OCI-LY1 (cell line): ENCODE measurements around the gene ATXN7L1.

Experiments
- H2AFZ ChIP-seq: fragments of 200-600 bp; sonication (generic), shearing (Covaris generic); 2 replicates; pipeline ENCODE4 v1.6.0; 2014; ENCODE audit warnings: antibody characterized with exemption, mild to moderate bottlenecking, low read length
- H3F3A ChIP-seq: fragments of 200-600 bp; sonication (generic), shearing (Covaris generic); 2 replicates; pipeline ENCODE4 v1.6.0; 2014; ENCODE audit warnings: mild to moderate bottlenecking, antibody characterized with exemption, low read length, moderate library complexity; ENCODE audit not compliant: insufficient read depth
- H3K27ac ChIP-seq: fragments of 200-600 bp; sonication (generic); 2 replicates; pipeline ENCODE4 v1.5.1; 2014; ENCODE audit warnings: low read length, mixed run types, mild to moderate bottlenecking, low read depth; ENCODE audit not compliant: poor library complexity, severe bottlenecking
- H3K27me3 ChIP-seq: fragments of 200-600 bp; sonication (generic); 2 replicates; pipeline ENCODE4 v1.6.0; 2014; ENCODE audit warnings: antibody characterized with exemption, mild to moderate bottlenecking, low read length, moderate library complexity; ENCODE audit not compliant: insufficient read depth
- H3K36me3 ChIP-seq: fragments of 200-600 bp; sonication (generic); 2 replicates; pipeline ENCODE4 v1.6.1; 2014; ENCODE audit warnings: mild to moderate bottlenecking, antibody characterized with exemption, low read length, moderate library complexity, mixed read lengths; ENCODE audit not compliant: insufficient read depth
- H3K4me1 ChIP-seq: fragments of 200-600 bp; sonication (generic); 2 replicates; pipeline ENCODE4 v1.5.1; 2014; ENCODE audit warnings: mild to moderate bottlenecking, low read length, moderate library complexity; ENCODE audit not compliant: insufficient read depth, severe bottlenecking
- H3K4me2 ChIP-seq: fragments of 200-600 bp; sonication (generic), shearing (Covaris generic); 2 replicates; pipeline ENCODE4 v1.6.1; 2014; ENCODE audit warnings: low read length
- H3K4me3 ChIP-seq: fragments of 200-600 bp; sonication (generic); 2 replicates; pipeline ENCODE4 v1.5.1; 2014; ENCODE audit warnings: low read length, low read depth, mild to moderate bottlenecking, mixed read lengths; ENCODE audit not compliant: poor library complexity, severe bottlenecking
- H3K79me2 ChIP-seq: fragments of 200-600 bp; shearing (Covaris generic); 2 replicates; pipeline ENCODE4 v1.6.1; 2016; ENCODE audit warnings: mixed run types, low read length, mixed read lengths; ENCODE audit not compliant: insufficient read depth
- H3K9ac ChIP-seq: fragments of 200-600 bp; sonication (generic), shearing (Covaris generic); 2 replicates; pipeline ENCODE4 v1.6.1; 2014; ENCODE audit warnings: mild to moderate bottlenecking, low read length, mixed read lengths
- H3K9me2 ChIP-seq: fragments of 200-600 bp; sonication (generic), shearing (Covaris generic); 2 replicates; pipeline ENCODE4 v1.6.1; 2014; ENCODE audit warnings: low read depth, mild to moderate bottlenecking, low read length, mixed read lengths
- H3K9me3 ChIP-seq: fragments of 200-600 bp; shearing (Covaris generic); 2 replicates; pipeline ENCODE4 v1.6.1; 2014; ENCODE audit warnings: low read length, mixed read lengths
- H4K20me1 ChIP-seq: fragments of 200-600 bp; sonication (generic), shearing (Covaris generic); 2 replicates; pipeline ENCODE4 v1.6.0; 2016; ENCODE audit warnings: mild to moderate bottlenecking, low read length; ENCODE audit not compliant: insufficient read depth
- CTCF ChIP-seq: fragments of 200-600 bp; sonication (generic), shearing (Covaris generic); IDR thresholded peaks from 2 replicates; pipeline ENCODE4 v1.5.1; 2017; ENCODE audit warnings: mild to moderate bottlenecking, antibody characterized with exemption, low read length, moderate library complexity, mixed read lengths
- EZH2 ChIP-seq: fragments of 200-600 bp; sonication (generic), shearing (Covaris generic); IDR thresholded peaks from 2 replicates; pipeline ENCODE4 v1.8.0; 2017; ENCODE audit warnings: borderline replicate concordance, mixed run types, mild to moderate bottlenecking, antibody characterized with exemption, low read length, moderate library complexity, mixed read lengths

Gene ATXN7L1

GRCh38 chr7:105665684-105666083, 210.7 kb downstream of the ATXN7L1 start:
- Histone ChIP-seq H3K9me2 (no peaks in the 10 kb centered on the region), H3F3A (no peaks in the 10 kb centered on the region), H3K4me2 (no peak overlapping the region), H3K9ac (no peak overlapping the region), H3K4me1 (no peaks in the 10 kb centered on the region), H3K4me3 (no peak overlapping the region), H3K79me2 (no peaks in the 10 kb centered on the region), H3K27ac (no peak overlapping the region), H3K9me3 (no peaks in the 10 kb centered on the region), H4K20me1 (no peaks in the 10 kb centered on the region), H2AFZ (no peak overlapping the region), H3K27me3 (no peaks in the 10 kb centered on the region), H3K36me3 (no peaks in the 10 kb centered on the region)
- TF ChIP-seq EZH2 (no peak), CTCF (no peak)

- no peak overlapping the region for H2AFZ ChIP-seq
- H3K27me3 ChIP-seq, result no peaks in the 10 kb centered on the region
- H4K20me1 ChIP-seq, result no peaks in the 10 kb centered on the region
- H3K4me2 ChIP-seq, result no peak overlapping the region
- H3F3A ChIP-seq, result no peaks in the 10 kb centered on the region
- H3K9ac ChIP-seq, result no peak overlapping the region
- no peak overlapping the region for H3K27ac ChIP-seq
- H3K4me1 ChIP-seq, result no peaks in the 10 kb centered on the region
- no peaks in the 10 kb centered on the region for H3K36me3 ChIP-seq
- no peaks in the 10 kb centered on the region for H3K9me2 ChIP-seq
- no peak for TF ChIP-seq EZH2
- no peak for TF ChIP-seq CTCF
- H3K4me3 ChIP-seq, result no peak overlapping the region
- H3K9me3 ChIP-seq, result no peaks in the 10 kb centered on the region
- no peaks in the 10 kb centered on the region for H3K79me2 ChIP-seq
These were observed 211.4 kb downstream of the ATXN7L1 start for GRCh38 chr7:105664816-105665525.

- no peak overlapping the region for H3K27ac ChIP-seq
- no peaks in the 10 kb centered on the region for H3F3A ChIP-seq
- no peaks in the 10 kb centered on the region for H3K4me1 ChIP-seq
- H3K79me2 ChIP-seq, result no peaks in the 10 kb centered on the region
- H3K9ac ChIP-seq, result no peak overlapping the region
- H3K36me3 ChIP-seq, result no peaks in the 10 kb centered on the region
- no peak overlapping the region for H2AFZ ChIP-seq
- H3K4me2 ChIP-seq, result no peak overlapping the region
- no peaks in the 10 kb centered on the region for H4K20me1 ChIP-seq
- H3K9me2 ChIP-seq, result no peaks in the 10 kb centered on the region
- no peak overlapping the region for H3K4me3 ChIP-seq
- TF ChIP-seq EZH2 (no peak), CTCF (no peak)
- H3K27me3 ChIP-seq, result no peaks in the 10 kb centered on the region
- no peaks in the 10 kb centered on the region for H3K9me3 ChIP-seq
These were observed 213.4 kb downstream of the ATXN7L1 start for GRCh38 chr7:105662998-105663397.
